Breast epithelium (tissue), 4 donors: ENCODE measurements around the gene LEAP2. TPM values are rescaled to one million over a fixed set of nuclear protein-coding genes. Genes with fewer than 3 reads are reported as not detected.

ENCODE experiments used
- DNase-seq, 2 donors: peaks; one replicate each; pipeline ENCODE4 v3.0.0-alpha.2; 2019; ENCODE audit warnings: low spot score in 2 of 2
- H3K27ac ChIP-seq, 2 donors: fragments of 200-600 bp; sonication (generic) in 1 of 2; one replicate each; pipeline ENCODE4 v1.5.1; 2016 to 2019; ENCODE audit warnings: mild to moderate bottlenecking in 1 of 2
- H3K27me3 ChIP-seq, 2 donors: fragments of 200-600 bp; sonication (generic) in 1 of 2; one replicate each; pipeline versions ENCODE4 v1.5.1 to v1.6.0; 2017 to 2019; ENCODE audit warnings: control low read depth in 1 of 2, mild to moderate bottlenecking in 1 of 2
- H3K36me3 ChIP-seq: fragments of 200-600 bp; one replicate; pipeline ENCODE4 v1.5.1; 2019
- H3K4me1 ChIP-seq, 2 donors: fragments of 200-600 bp; sonication (generic); one replicate each; pipeline ENCODE4 v1.5.1; 2016 to 2019; ENCODE audit warnings: control low read depth in 1 of 2
- H3K4me3 ChIP-seq, 3 donors: fragments of 200-600 bp; sonication (generic); 1 replicate in 2 of 3; 2 replicates in 1 of 3; pipeline ENCODE4 v1.5.1; 2016 to 2019; ENCODE audit warnings: mild to moderate bottlenecking in 3 of 3, moderate library complexity in 2 of 3
- H3K9me3 ChIP-seq, 2 donors: fragments of 200-600 bp; sonication (generic) in 1 of 2; one replicate each; pipeline ENCODE4 v1.5.1; 2016 to 2019; ENCODE audit warnings: control low read depth in 1 of 2
- CTCF ChIP-seq, 3 donors: fragments of 450-650 bp; IDR thresholded peaks; one replicate each; pipeline ENCODE4 v1.5.1; 2016 to 2017; ENCODE audit warnings: antibody characterized with exemption in 3 of 3, mild to moderate bottlenecking in 3 of 3, moderate library complexity in 3 of 3
- POLR2A ChIP-seq: fragments of 450-650 bp; IDR thresholded peaks from one replicate; pipeline ENCODE4 v1.6.1; 2016; ENCODE audit warnings: antibody characterized with exemption, mild to moderate bottlenecking, moderate library complexity
- POLR2AphosphoS5 ChIP-seq, 3 donors: sonication (generic); formaldehyde crosslinking; IDR thresholded peaks; one replicate each; pipeline ENCODE4 v1.6.1; 2017; ENCODE audit warnings: antibody characterized with exemption in 3 of 3
- intact Hi-C: fragments of 100-400 bp; cut with DNase I; formaldehyde crosslinking; loops from one replicate; pipeline ENCODE4 v1.15.1; 2023; ENCODE audit warnings: low total_unique reads
- total RNA-seq, 3 donors: library from RNA; depleted of rRNA; stranded (reverse); fragments of >200 nt; gene quantifications; one replicate each; pipeline ENCODE4 v1.1.0, GENCODE V29; 2016

Gene LEAP2
- total RNA-seq, 3 donors from 2014 or later = 0.80 to 4.1 (median 2.9) TPM

GRCh38 chr5:132896685-132897084 lies 23.2 kb downstream of the LEAP2 start:
- Histone ChIP-seq H3K27ac (no peak overlapping the region), H3K9me3 (no peaks in the 10 kb centered on the region), H3K27me3 (no peaks in the 10 kb centered on the region), H3K4me1 (no peaks in the 10 kb centered on the region), H3K4me3 (no peak overlapping the region), H3K36me3 (peaks cover 8% of the 10 kb centered on the region)
- TF ChIP-seq CTCF (IDR thresholded peaks at IDR 0.05) (no peak), POLR2AphosphoS5 (IDR thresholded peaks at IDR 0.05) (no peak), POLR2A (no peak)
- intact Hi-C loops = no loop called here
- DNase-seq = no peak

GRCh38 chr5:132898094-132898493 lies 24.6 kb downstream of the LEAP2 start:
- Histone ChIP-seq H3K27me3 (no peaks in the 10 kb centered on the region), H3K27ac (no peak overlapping the region), H3K9me3 (no peaks in the 10 kb centered on the region), H3K4me1 (no peaks in the 10 kb centered on the region), H3K4me3 (no peak overlapping the region), H3K36me3 (peaks cover 8% of the 10 kb centered on the region)
- no peak for DNase-seq
- intact Hi-C loops = no loop called here
- TF ChIP-seq CTCF (IDR thresholded peaks at IDR 0.05) (no peak), POLR2AphosphoS5 (IDR thresholded peaks at IDR 0.05) (no peak), POLR2A (no peak)

- no peaks in the 10 kb centered on the region for H3K9me3 ChIP-seq
- TF ChIP-seq POLR2AphosphoS5 (IDR thresholded peaks at IDR 0.05) (no peak), POLR2A (no peak), CTCF (IDR thresholded peaks at IDR 0.05) (no peak)
- H3K4me1 ChIP-seq = no peaks in the 10 kb centered on the region
- no peak overlapping the region for H3K27ac ChIP-seq
- no peaks in the 10 kb centered on the region for H3K36me3 ChIP-seq
- H3K4me3 ChIP-seq = no peak overlapping the region
- DNase-seq = no peak
- intact Hi-C loops = no loop called here
- H3K27me3 ChIP-seq = no peaks in the 10 kb centered on the region
Measured at GRCh38 chr5:132901036-132901435, 27.6 kb downstream of the LEAP2 start.

- intact Hi-C loops = no loop called here
- no peaks in the 10 kb centered on the region for H3K27me3 ChIP-seq
Measured at GRCh38 chr5:132901730-132902129, 28.3 kb downstream of the LEAP2 start.

GRCh38 chr5:132905938-132906337 lies 32.5 kb downstream of the LEAP2 start:
- Histone ChIP-seq H3K4me1 (no peaks in the 10 kb centered on the region), H3K4me3 (no peak overlapping the region), H3K27me3 (no peaks in the 10 kb centered on the region), H3K9me3 (no peaks in the 10 kb centered on the region), H3K36me3 (no peaks in the 10 kb centered on the region), H3K27ac (no peak overlapping the region)
- intact Hi-C loops = no loop called here
- no peak for DNase-seq
- TF ChIP-seq POLR2A (no peak), CTCF (IDR thresholded peaks at IDR 0.05) (peak; percentile 18 to 41 (median 32))

More at GRCh38 chr5:132901730-132902129, 28.3 kb downstream of the LEAP2 start:
- DNase-seq = no peak
- H3K4me1 ChIP-seq = no peaks in the 10 kb centered on the region
- H3K27ac ChIP-seq = no peak overlapping the region
- no peaks in the 10 kb centered on the region for H3K9me3 ChIP-seq
- no peak overlapping the region for H3K4me3 ChIP-seq
- H3K36me3 ChIP-seq = no peaks in the 10 kb centered on the region
- no peak for TF ChIP-seq CTCF (IDR thresholded peaks at IDR 0.05)
- TF ChIP-seq POLR2A = no peak
- TF ChIP-seq POLR2AphosphoS5 (IDR thresholded peaks at IDR 0.05) = no peak
